HepG2 (cell line): ENCODE measurements around the gene COL26A1. TPM values are rescaled to one million over a fixed set of nuclear protein-coding genes. Genes with fewer than 3 reads are reported as not detected.

Experiments used
- AGO1 ChIP-seq: fragments of 200-400 bp; formaldehyde crosslinking; IDR thresholded peaks from 2 replicates; pipeline ENCODE4 v1.6.1; 2017; ENCODE audit warnings: mild to moderate bottlenecking, low read depth, low read length, moderate library complexity; ENCODE audit not compliant: poor library complexity, severe bottlenecking
- CHD4 ChIP-seq: fragments of 200-600 bp; sonication (generic); IDR thresholded peaks from 2 replicates; pipeline ENCODE4 v1.7.0; 2017; ENCODE audit warnings: mild to moderate bottlenecking, low read length, borderline replicate concordance
- FOSL1 ChIP-seq: sonication (generic); formaldehyde crosslinking; IDR thresholded peaks from 2 replicates; pipeline ENCODE4 v1.9.0; 2021; ENCODE audit warnings: missing genetic modification reagents, borderline replicate concordance
- SIN3B ChIP-seq: fragments of 150-350 bp; IDR thresholded peaks from 2 replicates; pipeline ENCODE4 v1.6.1; 2014; ENCODE audit warnings: low read length
- WIZ ChIP-seq: sonication (generic); formaldehyde crosslinking; IDR thresholded peaks from 2 replicates; pipeline ENCODE4 v1.5.1; 2020; ENCODE audit warnings: mild to moderate bottlenecking, missing genetic modification reagents
- YEATS2 ChIP-seq: sonication (generic); formaldehyde crosslinking; IDR thresholded peaks from 2 replicates; pipeline ENCODE4 v1.4.0; 2020; ENCODE audit warnings: missing genetic modification reagents, borderline replicate concordance
- ZNF260 ChIP-seq: sonication (generic); formaldehyde crosslinking; IDR thresholded peaks from 2 replicates; pipeline ENCODE4 v1.4.0; 2020; ENCODE audit warnings: missing genetic modification reagents, low read depth, mild to moderate bottlenecking, borderline replicate concordance
- ZNF317 ChIP-seq: sonication (generic); formaldehyde crosslinking; IDR thresholded peaks from 2 replicates; pipeline ENCODE4 v1.5.0; 2020; ENCODE audit warnings: mild to moderate bottlenecking, missing genetic modification reagents
- ZNF441 ChIP-seq: sonication (generic); formaldehyde crosslinking; IDR thresholded peaks from 2 replicates; pipeline ENCODE4 v1.7.0; 2021; ENCODE audit warnings: missing genetic modification reagents, borderline replicate concordance
- ZNF557 ChIP-seq: sonication (generic); formaldehyde crosslinking; IDR thresholded peaks from 2 replicates; pipeline ENCODE4 v1.4.0; 2020; ENCODE audit warnings: missing genetic modification reagents
- ZNF737 ChIP-seq: sonication (generic); formaldehyde crosslinking; IDR thresholded peaks from 2 replicates; pipeline ENCODE4 v1.5.0; 2020; ENCODE audit warnings: missing genetic modification reagents, mild to moderate bottlenecking, borderline replicate concordance
- ZNF761 ChIP-seq: sonication (generic); formaldehyde crosslinking; conservative IDR thresholded peaks from 2 replicates; pipeline ENCODE4 v1.4.0; 2020; ENCODE audit warnings: mild to moderate bottlenecking, missing genetic modification reagents
- polyA plus RNA-seq, 8 experiments: library from polyadenylated mRNA; depleted of rRNA in 3 of 8; stranded (reverse) in 7 of 8; unstranded in 1 of 8; fragments of >200 nt; fragmentation: Illumina TruSeq in 4 of 8; extraction: Trizol in 4 of 8; gene quantifications; 2 replicates each; pipeline versions ENCODE4 v1.2.1 to v1.2.3, GENCODE V29; 2011 to 2016; ENCODE audit warnings: low read depth in 4 of 8, missing spikeins in 1 of 8, mixed read lengths in 1 of 8; ENCODE audit not compliant: insufficient read depth in 1 of 8
- total RNA-seq, 5 experiments: library from RNA; depleted of rRNA; stranded (reverse); fragments of >200 nt; fragmentation: Illumina TruSeq; extraction: Trizol; gene quantifications; 2 replicates each; pipeline ENCODE4 v1.2.3, GENCODE V29; 2016; ENCODE audit warnings: low read depth in 1 of 5
- TF ChIP-seq, protein P1 (sequence below): sonication (generic); formaldehyde crosslinking; IDR thresholded peaks from 2 replicates; pipeline ENCODE4 v1.4.0; 2020; ENCODE audit warnings: missing genetic modification reagents
- TF ChIP-seq, protein P2 (sequence below): fragments of 450-650 bp; IDR thresholded peaks from 2 replicates; pipeline ENCODE4 v1.6.1; 2017; ENCODE audit warnings: mild to moderate bottlenecking
- TF ChIP-seq, protein P3 (sequence below): conservative IDR thresholded peaks from 2 replicates; pipeline ENCODE4 v1.6.1; 2018; ENCODE audit warnings: missing genetic modification reagents

Gene COL26A1
- total and polyA plus RNA-seq, 2 of the 13 experiments (the other 11 are each of a cell fraction or from before 2014, with no cell fraction given): 7.8 to 9.2 TPM

DNA sequence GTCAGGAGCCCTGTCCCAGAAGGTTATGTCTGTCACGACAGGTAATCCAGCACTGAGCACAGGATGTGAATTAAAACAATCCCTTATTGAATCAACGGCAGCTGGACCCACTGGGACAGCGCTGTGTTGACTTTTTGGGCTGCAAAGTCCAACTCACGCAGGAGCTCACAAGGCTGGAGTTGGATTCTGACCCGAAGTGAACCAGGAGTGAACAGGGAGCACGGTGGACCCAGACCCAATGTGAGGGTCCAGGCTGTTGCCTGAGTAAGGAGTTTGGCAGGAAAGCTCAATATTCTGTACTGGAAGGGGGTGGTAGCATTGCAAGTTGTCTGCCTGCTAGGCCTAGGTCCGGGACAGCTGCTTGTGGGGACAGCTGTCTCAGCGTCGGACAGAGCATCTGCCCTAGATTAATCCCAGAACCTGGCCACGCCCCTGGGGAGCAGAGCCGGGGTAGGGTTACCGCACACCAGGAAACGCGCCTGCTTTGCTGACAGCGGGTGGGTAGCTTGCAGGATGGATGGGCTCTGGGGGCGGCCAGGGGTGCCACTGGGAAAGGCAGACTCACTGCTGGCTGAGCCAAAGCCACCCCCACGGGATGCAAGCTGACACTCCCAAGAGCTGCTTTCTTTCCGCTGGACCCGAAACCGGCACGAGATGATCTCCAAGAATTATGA is 24.0 kb downstream of the COL26A1 start (continued):
- TF ChIP-seq FOSL1 (CRISPR knock-in tag): no peak
- no peak; the same call in 1 of the 2 replicates for TF ChIP-seq ZNF761 (CRISPR knock-in tag)
- no peak for TF ChIP-seq ZNF557 (CRISPR knock-in tag)
- TF ChIP-seq, protein P1, sequence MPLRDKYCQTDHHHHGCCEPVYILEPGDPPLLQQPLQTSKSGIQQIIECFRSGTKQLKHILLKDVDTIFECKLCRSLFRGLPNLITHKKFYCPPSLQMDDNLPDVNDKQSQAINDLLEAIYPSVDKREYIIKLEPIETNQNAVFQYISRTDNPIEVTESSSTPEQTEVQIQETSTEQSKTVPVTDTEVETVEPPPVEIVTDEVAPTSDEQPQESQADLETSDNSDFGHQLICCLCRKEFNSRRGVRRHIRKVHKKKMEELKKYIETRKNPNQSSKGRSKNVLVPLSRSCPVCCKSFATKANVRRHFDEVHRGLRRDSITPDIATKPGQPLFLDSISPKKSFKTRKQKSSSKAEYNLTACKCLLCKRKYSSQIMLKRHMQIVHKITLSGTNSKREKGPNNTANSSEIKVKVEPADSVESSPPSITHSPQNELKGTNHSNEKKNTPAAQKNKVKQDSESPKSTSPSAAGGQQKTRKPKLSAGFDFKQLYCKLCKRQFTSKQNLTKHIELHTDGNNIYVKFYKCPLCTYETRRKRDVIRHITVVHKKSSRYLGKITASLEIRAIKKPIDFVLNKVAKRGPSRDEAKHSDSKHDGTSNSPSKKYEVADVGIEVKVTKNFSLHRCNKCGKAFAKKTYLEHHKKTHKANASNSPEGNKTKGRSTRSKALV (CRISPR knock-in tag): peak; percentile 26; the same call in 1 of the 2 replicates
- no peak for TF ChIP-seq YEATS2
- TF ChIP-seq ZNF317 (CRISPR knock-in tag): peak; percentile 41; the same call in 1 of the 2 replicates
- TF ChIP-seq ZNF737 (CRISPR knock-in tag): 0 out of 2 replicates have a peak, but pooled peaks have one; percentile 50
- TF ChIP-seq WIZ: no peak
- TF ChIP-seq AGO1: no peak
- 0 out of 2 replicates have a peak, but pooled peaks have one; percentile 11 for TF ChIP-seq CHD4
- no peak for TF ChIP-seq ZNF260 (CRISPR knock-in tag)
- no peak for TF ChIP-seq SIN3B
- TF ChIP-seq, protein P2, sequence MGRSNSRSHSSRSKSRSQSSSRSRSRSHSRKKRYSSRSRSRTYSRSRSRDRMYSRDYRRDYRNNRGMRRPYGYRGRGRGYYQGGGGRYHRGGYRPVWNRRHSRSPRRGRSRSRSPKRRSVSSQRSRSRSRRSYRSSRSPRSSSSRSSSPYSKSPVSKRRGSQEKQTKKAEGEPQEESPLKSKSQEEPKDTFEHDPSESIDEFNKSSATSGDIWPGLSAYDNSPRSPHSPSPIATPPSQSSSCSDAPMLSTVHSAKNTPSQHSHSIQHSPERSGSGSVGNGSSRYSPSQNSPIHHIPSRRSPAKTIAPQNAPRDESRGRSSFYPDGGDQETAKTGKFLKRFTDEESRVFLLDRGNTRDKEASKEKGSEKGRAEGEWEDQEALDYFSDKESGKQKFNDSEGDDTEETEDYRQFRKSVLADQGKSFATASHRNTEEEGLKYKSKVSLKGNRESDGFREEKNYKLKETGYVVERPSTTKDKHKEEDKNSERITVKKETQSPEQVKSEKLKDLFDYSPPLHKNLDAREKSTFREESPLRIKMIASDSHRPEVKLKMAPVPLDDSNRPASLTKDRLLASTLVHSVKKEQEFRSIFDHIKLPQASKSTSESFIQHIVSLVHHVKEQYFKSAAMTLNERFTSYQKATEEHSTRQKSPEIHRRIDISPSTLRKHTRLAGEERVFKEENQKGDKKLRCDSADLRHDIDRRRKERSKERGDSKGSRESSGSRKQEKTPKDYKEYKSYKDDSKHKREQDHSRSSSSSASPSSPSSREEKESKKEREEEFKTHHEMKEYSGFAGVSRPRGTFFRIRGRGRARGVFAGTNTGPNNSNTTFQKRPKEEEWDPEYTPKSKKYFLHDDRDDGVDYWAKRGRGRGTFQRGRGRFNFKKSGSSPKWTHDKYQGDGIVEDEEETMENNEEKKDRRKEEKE: no peak
- TF ChIP-seq ZNF441 (CRISPR knock-in tag): peak; percentile 53; the same call in 1 of the 2 replicates
- TF ChIP-seq, protein P3, sequence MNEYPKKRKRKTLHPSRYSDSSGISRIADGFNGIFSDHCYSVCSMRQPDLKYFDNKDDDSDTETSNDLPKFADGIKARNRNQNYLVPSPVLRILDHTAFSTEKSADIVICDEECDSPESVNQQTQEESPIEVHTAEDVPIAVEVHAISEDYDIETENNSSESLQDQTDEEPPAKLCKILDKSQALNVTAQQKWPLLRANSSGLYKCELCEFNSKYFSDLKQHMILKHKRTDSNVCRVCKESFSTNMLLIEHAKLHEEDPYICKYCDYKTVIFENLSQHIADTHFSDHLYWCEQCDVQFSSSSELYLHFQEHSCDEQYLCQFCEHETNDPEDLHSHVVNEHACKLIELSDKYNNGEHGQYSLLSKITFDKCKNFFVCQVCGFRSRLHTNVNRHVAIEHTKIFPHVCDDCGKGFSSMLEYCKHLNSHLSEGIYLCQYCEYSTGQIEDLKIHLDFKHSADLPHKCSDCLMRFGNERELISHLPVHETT: no peak
